SU-DHL-6 (cell line): ENCODE data around the gene PIGZ.

Experiments
- H2AFZ ChIP-seq: fragments of 200-600 bp; sonication (generic); 2 replicates; pipeline ENCODE4 v1.6.1; 2014; ENCODE audit warnings: low read depth, mild to moderate bottlenecking, moderate library complexity, mixed read lengths, antibody characterized with exemption, low read length; ENCODE audit not compliant: severe bottlenecking
- H3F3A ChIP-seq: fragments of 200-600 bp; shearing (Covaris generic); 2 replicates; pipeline ENCODE4 v1.6.0; 2016; ENCODE audit warnings: antibody characterized with exemption, mild to moderate bottlenecking; ENCODE audit not compliant: insufficient read depth
- H3K27ac ChIP-seq: fragments of 200-600 bp; sonication (generic); 2 replicates; pipeline ENCODE4 v1.5.1; 2016; ENCODE audit warnings: low read depth, mild to moderate bottlenecking, low read length, moderate library complexity, mixed read lengths
- H3K27me3 ChIP-seq: fragments of 200-600 bp; sonication (generic), shearing (Covaris generic); 2 replicates; pipeline ENCODE4 v1.6.0; 2014; ENCODE audit warnings: mild to moderate bottlenecking, low read length
- H3K36me3 ChIP-seq: fragments of 200-600 bp; sonication (generic); 2 replicates; pipeline ENCODE4 v1.6.1; 2014; ENCODE audit warnings: mild to moderate bottlenecking, low read length, mixed read lengths
- H3K4me2 ChIP-seq: fragments of 300-600, 200-600 bp; shearing (Covaris generic), sonication (generic); 2 replicates; pipeline ENCODE4 v1.6.0; 2014; ENCODE audit warnings: low read length, low read depth, mild to moderate bottlenecking; ENCODE audit not compliant: poor library complexity, severe bottlenecking
- H3K4me3 ChIP-seq: fragments of 200-600 bp; sonication (generic); 2 replicates; pipeline ENCODE4 v1.5.1; 2014; ENCODE audit warnings: antibody characterized with exemption, low read length, mild to moderate bottlenecking, mixed read lengths; ENCODE audit not compliant: insufficient read depth, poor library complexity, severe bottlenecking
- H3K79me2 ChIP-seq: fragments of 200-600 bp; sonication (generic); 2 replicates; pipeline ENCODE4 v1.6.1; 2014; ENCODE audit warnings: mild to moderate bottlenecking, low read length, moderate library complexity; ENCODE audit not compliant: insufficient read depth
- H3K9ac ChIP-seq: fragments of 200-600 bp; sonication (generic); 2 replicates; pipeline ENCODE4 v1.7.0; 2014; ENCODE audit warnings: mild to moderate bottlenecking, low read length
- H3K9me2 ChIP-seq: fragments of 200-600 bp; sonication (generic); replicated peaks from 2 replicates; pipeline ENCODE4 v1.6.1; 2014; ENCODE audit warnings: low read length; ENCODE audit not compliant: insufficient read depth
- H3K9me3 ChIP-seq: fragments of 200-600 bp; sonication (generic); 2 replicates; pipeline ENCODE4 v1.6.1; 2014; ENCODE audit warnings: low read length, mixed read lengths; ENCODE audit not compliant: insufficient read depth
- H4K20me1 ChIP-seq: fragments of 200-600 bp; sonication (generic); 2 replicates; pipeline ENCODE4 v1.6.1; 2014; ENCODE audit warnings: low read depth, mild to moderate bottlenecking, antibody characterized with exemption, low read length, moderate library complexity, mixed read lengths
- CTCF ChIP-seq: fragments of 200-600 bp; sonication (generic); IDR thresholded peaks from one replicate; pipeline ENCODE4 v1.5.1; 2017; ENCODE audit warnings: antibody characterized with exemption, mild to moderate bottlenecking, low read length, moderate library complexity; ENCODE audit not compliant: insufficient read depth, poor library complexity, severe bottlenecking
- EZH2phosphoT487 ChIP-seq: fragments of 200-600 bp; sonication (generic), shearing (Covaris generic); conservative IDR thresholded peaks from 2 replicates; pipeline ENCODE4 v1.6.1; 2018; ENCODE audit warnings: mild to moderate bottlenecking, antibody characterized with exemption, low read length, moderate library complexity, mixed read lengths

PIGZ gene

GRCh38 chr3:197014942-197015575, 46.4 kb upstream of the PIGZ start:
- no peaks in the 10 kb centered on the region for H3K79me2 ChIP-seq
- no peak overlapping the region for H2AFZ ChIP-seq
- no peaks in the 10 kb centered on the region for H3K27me3 ChIP-seq
- no peak overlapping the region for H3K9ac ChIP-seq
- H4K20me1 ChIP-seq, result no peaks in the 10 kb centered on the region
- H3K9me2 ChIP-seq, result no peaks in the 10 kb centered on the region
- no peak overlapping the region for H3K27ac ChIP-seq
- no peak for TF ChIP-seq CTCF
- no peak for TF ChIP-seq EZH2phosphoT487
- no peak overlapping the region for H3K4me3 ChIP-seq
- H3K36me3 ChIP-seq, result no peaks in the 10 kb centered on the region
- H3K4me2 ChIP-seq, result no peak overlapping the region
- H3K9me3 ChIP-seq, result no peaks in the 10 kb centered on the region
- no peaks in the 10 kb centered on the region for H3F3A ChIP-seq

- H3K4me3 ChIP-seq, result no peak overlapping the region
- H3K9me2 ChIP-seq, result no peaks in the 10 kb centered on the region
- TF ChIP-seq CTCF (no peak), EZH2phosphoT487 (no peak)
- H2AFZ ChIP-seq, result no peak overlapping the region
- H3K36me3 ChIP-seq, result no peaks in the 10 kb centered on the region
- no peak overlapping the region for H3K27ac ChIP-seq
- H3K9ac ChIP-seq, result no peak overlapping the region
- H3K4me2 ChIP-seq, result no peak overlapping the region
- H3K79me2 ChIP-seq, result no peaks in the 10 kb centered on the region
- no peaks in the 10 kb centered on the region for H3K27me3 ChIP-seq
- no peaks in the 10 kb centered on the region for H3K9me3 ChIP-seq
- H3F3A ChIP-seq, result no peaks in the 10 kb centered on the region
- no peaks in the 10 kb centered on the region for H4K20me1 ChIP-seq
Measured at GRCh38 chr3:197014024-197014423, 45.4 kb upstream of the PIGZ start.

DNA sequence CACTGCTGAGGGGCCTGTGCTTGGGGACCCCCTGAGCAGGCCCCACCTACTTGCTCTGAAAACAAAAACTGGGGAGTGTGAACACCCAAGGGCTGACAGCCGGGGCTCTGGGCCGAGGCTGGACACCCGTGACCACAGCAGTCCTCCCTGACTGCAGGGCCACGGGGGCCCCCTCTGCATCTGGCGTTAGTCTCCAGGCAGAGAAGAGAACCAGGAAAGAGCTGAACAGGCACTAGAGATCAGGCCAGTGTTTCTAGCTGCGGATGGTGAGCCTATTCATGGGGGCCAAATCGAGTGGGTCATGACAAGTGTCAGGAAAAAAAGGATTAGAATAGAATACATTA, 43.9 kb upstream of the PIGZ start:
- Histone ChIP-seq H3K9me3 (no peaks in the 10 kb centered on the region), H3K36me3 (no peaks in the 10 kb centered on the region), H3K79me2 (no peaks in the 10 kb centered on the region), H3K9me2 (no peaks in the 10 kb centered on the region), H3K4me3 (no peak overlapping the region), H3K27ac (no peak overlapping the region), H4K20me1 (no peaks in the 10 kb centered on the region), H3K4me2 (no peak overlapping the region), H3K27me3 (no peaks in the 10 kb centered on the region), H2AFZ (no peak overlapping the region), H3K9ac (no peak overlapping the region), H3F3A (no peaks in the 10 kb centered on the region)
- TF ChIP-seq EZH2phosphoT487, result no peak
- TF ChIP-seq CTCF, result no peak
